Measurements from ENCODE around the gene CMIP.

CMIP gene

DNA sequence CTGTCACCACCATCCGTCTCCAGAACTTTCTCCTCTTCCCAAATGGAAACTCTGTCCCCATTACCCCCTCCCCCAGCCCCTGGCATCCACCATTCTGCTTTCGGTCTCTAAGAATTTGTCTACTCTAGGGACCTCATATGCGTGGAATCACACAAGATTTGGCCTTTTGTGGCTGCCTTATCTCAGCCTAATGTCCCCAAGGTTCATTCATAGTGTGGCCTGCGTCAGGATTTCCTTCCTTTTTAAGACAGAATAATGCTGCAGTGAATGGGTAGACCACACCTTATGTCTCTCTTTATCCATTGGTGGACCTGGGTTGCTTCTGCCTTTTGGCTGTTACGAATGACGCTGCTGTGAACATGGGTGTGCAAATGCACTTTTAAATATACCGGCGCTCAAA lies 194.7 kb downstream of the CMIP start:
- no peak for DNase-seq (ENCODE audit: low read depth in 2 of 2)

DNA sequence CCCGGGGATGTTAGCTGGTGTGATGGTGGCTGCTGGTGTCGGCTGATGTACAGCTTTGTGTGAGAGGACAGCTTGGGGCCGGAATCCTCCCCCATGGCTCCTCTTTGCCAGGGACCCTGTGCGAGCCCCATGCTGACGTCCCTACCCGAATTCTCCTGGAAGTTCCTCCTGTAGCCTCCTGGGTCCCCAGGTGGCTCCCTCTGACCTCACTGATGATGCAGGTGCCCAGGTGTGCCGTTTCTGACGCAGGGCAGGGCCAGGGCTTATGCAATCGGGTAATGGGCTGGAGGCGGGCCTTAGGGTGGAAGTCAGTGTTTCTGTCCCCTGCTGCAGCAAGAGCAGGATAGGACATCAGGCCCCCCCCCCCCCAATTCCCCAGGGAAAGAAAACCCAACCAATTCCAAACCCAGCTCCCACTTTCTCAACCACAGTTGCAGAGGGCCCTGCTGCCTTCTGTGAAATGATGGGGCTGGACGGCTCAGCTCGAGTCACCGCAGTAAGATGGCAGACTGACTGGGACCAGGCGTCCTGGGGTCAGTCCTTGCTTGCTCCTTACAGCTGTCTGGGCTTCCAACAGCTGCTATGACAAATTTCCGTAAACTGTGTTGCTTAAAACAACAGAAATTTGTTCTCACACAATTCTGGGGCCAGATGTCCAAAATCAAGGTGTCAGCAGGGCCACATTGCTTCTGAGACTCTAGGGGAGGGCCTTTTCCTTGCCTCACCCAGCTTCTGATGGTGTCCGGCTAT lies 195.5 kb downstream of the CMIP start:
- no peak for DNase-seq (ENCODE audit: low read depth in 2 of 2)

DNA sequence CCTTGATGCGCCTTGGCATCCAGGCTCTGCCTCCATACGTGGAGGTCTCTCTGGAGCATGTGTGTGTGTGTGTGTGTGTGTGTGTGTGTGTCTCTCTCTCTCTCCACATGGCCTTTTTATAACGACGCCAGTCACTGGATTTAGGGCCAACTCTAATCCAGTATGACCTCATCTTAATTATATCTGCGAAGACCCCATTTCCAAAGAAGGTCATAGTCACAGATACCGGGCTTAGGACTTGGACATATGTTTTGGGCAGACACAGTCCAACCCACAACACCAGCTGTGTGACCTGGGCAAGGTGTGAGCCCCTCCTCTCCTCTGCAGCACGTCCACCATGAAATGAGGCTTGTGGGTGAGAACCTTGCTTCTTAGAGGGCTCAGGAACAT lies 196.1 kb downstream of the CMIP start:
- no peak for DNase-seq (ENCODE audit: low read depth in 2 of 2)

DNA sequence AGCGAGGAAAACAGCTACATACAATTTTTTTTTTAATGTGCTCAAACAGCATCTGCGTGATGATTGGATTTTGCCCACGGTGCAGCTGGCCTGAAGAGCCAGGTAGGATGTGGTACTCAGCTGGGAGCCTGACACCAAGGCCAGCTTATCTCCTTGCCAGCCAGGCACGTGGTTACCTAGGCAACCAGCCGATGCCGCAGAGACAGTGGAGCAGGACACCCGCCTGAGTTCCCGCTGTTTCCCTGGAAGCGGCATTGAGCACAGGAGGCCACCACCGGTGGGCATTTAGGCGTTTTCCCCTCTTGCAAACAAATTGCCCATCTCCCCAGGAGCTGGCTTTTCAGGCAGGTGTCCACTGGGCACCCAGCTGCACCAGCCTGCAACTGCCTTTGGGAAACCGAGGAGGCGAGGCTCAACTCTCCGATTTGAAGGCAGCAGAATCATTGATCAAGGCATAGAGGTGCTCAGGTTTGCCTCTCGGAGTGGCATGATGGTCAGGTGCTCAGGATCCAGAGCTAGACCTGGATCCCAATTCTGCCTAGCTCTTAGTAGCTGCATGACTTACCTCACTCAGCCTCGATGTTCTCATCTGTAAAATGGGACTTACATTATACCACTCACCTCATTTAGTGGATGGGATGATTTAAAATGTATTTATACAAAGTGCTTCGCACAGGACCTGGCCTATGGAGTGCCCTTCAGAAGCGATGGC lies 196.9 kb downstream of the CMIP start:
- no peak for DNase-seq (ENCODE audit: low read depth in 2 of 2)

DNA sequence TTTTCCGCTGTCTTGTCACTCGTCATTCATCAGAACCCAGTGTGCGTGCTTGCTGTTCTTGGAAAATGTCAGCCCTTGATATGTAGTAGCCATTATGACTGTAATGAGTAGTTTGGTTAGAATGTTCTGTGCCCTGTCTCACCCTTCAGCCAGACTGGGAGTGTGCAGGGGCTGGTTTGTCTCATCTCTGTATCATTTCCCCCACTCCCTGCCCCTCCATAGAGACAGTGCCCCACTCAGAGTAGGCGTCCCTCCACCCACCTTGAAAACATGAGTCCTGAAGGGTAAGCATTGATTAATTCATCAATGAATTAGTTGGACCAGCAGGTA lies 197.5 kb downstream of the CMIP start:
- no peak for DNase-seq (ENCODE audit: low read depth in 2 of 2)

DNA sequence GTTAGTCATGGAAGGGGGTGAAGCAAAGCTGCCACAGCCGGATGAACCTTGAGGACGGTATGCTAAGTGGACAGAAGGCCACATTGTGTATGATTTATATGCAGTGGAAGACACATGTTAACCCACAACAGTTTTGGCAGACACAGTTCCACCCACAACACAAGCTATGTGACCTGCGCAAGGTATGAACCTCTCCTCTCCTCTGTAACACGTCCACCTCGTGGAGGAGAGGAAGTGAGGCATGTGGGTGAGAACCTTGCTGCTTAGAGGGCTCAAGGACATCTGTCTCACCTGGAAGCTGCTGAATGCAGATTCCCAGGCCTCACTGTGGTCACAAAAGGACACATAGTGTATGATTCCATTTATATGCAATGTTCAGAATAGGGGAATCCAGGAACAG lies 198.3 kb downstream of the CMIP start:
- DNase-seq (ENCODE audit: low read depth in 2 of 2): no peak

DNA sequence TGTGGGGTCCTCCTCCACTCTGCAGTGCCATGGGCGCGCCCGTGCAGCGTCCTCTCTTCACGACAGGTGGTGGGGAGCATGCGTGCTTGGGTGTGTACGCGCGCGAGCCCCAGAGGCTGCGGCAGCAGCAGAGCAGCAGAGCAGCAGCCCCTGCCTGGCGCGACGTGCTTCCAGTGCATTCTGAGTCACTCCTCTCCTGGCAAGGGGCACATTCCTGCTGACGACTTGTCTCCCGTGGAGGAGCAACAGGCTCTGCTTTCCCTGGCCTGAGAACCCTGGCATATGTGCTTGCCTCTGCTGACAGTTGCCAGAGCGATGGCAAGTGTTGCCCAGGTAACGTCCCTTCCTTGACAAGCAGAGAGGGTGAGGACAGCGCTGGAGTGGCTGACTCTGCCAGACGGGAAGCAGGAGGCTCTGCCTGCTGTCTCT lies 200.7 kb downstream of the CMIP start:
- no peak for DNase-seq (ENCODE audit: low read depth in 2 of 2)

DNA sequence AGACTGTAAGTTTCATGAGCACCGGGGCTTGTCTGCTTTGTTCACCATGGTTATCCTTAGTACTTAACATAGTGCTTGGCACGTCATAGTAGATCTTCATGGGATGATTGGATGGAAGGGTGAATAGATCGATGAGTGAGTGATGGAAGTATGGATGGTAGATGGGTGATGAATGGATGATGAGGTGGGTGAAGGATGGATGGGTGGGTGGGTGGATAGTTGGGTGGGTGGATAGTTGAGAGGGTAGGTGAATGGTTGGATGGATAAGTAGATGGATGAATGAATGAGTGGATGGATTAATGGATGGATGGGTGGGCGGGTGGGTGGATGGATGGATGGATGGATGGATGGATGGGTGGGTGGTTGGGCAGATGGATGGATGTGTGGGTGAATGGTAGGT lies 201.3 kb downstream of the CMIP start:
- no peak for DNase-seq (ENCODE audit: low read depth in 2 of 2)

DNA sequence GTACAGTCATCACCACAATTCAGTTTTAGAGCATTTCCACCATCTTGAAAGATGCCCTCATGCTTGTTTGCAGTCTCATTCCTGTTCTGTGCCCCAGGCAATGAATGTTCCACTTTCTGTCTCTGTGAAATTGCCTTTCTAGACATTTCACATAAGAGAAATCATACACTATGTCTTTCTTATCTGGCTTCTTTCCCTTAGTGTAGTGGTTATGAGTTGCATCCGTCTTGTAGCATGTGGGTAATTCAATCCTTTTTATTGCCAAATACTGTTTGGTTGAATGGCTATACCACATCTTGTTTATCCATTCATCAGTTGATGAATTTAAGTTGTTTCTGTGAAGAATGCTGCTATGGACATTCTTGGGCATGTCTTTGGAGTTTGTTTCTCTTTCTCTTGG lies 202.0 kb downstream of the CMIP start:
- DNase-seq (ENCODE audit: low read depth in 2 of 2): no peak

DNA sequence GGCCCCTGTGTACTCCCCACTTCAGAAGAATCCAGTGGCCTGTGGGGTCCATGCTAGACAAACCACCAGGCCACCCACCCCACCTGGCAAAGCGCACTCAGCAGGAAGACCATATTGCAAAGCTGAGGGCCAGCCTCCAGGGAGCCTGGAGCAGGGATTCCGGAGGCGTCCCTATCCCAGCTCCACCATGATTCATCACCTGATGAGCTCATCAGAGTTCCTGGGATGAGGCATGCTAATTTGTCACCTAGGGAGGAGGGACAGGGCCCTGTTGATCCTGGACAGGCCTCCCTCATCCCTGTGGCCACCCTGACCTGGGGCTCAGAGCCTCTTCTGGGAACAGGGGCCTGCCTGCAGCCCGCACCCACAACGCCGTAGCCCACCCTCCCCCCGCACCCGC lies 202.9 kb downstream of the CMIP start:
- DNase-seq (ENCODE audit: low read depth in 2 of 2): no peak

DNA sequence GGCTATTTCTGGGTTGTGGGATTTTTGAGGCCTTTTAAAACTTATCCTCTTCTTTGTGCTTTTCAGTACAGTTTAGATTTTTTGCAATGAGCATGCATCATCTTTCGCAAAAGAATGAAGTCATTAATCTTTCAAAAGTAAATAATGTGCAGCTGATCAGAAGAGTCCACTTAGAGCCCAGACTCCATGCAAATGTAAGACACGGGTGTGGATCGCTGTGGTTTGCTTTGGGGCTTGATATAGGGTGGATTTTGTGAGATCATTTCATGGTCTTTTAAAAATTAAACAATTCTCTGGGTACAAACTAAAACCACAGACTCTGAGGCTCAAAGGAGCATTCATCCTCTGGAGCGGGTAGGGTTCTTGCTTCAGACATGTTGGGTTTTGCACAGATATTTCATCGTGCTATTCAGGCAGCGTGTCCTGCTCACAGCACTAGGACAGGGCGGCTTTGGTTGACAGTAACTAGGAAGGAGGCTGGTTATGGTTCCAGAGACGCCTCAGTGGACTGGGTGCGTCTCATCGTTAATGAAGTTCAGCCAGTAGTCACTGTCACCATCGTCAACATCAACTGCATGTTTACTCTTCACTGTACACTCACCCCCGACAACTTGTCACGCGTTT lies 205.1 kb downstream of the CMIP start:
- no peak for DNase-seq (ENCODE audit: low read depth in 2 of 2)

DNA sequence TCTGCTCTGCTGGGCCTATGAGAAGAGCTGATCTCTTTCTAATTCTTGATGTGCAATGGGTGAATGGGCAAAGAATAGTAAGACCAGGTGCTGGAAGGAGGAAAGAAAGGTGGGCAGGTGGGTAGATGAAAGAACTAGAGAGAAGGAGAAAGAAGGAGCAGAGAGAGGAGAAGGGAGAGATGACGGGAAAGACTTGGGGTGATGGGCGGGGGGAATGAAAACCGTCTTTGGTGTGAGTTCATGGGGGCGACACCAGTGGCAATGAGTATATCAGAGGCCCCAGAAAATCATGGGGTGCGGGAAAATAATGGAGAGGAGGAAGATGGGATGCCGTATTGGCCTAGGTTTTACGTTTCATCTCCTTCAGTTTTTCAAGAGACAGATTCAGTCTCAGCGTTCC lies 205.7 kb downstream of the CMIP start:
- DNase-seq (ENCODE audit: low read depth in 2 of 2): no peak

DNA sequence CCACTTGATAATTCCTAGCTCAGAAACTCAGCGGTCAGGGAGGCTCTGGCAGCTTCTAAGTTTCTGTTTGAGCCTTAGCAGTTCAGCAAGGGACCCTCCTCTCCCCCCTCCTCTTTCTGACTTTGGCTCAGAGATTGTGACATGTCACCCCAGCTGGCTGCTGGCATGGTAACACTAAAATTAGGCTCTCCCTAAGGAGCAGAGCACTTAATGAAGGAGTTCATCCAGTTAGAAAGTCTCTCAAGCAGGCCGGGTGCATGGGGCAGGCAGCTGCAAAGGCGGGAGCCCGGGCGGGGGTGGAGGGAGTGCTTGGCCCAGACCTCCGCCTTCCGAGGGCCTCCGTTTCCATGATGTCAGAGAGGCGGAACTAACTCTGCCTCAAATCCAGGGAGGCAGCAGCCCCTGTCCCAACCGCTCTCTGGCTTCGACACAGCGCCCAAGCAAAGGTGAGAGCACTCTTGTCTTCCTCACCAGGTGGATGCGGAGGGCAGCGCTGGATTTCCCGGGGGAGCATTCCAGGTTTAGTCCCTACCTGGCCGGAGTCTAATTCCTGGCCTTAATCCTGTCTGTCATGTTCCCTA lies 206.5 kb downstream of the CMIP start:
- DNase-seq (ENCODE audit: low read depth in 2 of 2): no peak

DNA sequence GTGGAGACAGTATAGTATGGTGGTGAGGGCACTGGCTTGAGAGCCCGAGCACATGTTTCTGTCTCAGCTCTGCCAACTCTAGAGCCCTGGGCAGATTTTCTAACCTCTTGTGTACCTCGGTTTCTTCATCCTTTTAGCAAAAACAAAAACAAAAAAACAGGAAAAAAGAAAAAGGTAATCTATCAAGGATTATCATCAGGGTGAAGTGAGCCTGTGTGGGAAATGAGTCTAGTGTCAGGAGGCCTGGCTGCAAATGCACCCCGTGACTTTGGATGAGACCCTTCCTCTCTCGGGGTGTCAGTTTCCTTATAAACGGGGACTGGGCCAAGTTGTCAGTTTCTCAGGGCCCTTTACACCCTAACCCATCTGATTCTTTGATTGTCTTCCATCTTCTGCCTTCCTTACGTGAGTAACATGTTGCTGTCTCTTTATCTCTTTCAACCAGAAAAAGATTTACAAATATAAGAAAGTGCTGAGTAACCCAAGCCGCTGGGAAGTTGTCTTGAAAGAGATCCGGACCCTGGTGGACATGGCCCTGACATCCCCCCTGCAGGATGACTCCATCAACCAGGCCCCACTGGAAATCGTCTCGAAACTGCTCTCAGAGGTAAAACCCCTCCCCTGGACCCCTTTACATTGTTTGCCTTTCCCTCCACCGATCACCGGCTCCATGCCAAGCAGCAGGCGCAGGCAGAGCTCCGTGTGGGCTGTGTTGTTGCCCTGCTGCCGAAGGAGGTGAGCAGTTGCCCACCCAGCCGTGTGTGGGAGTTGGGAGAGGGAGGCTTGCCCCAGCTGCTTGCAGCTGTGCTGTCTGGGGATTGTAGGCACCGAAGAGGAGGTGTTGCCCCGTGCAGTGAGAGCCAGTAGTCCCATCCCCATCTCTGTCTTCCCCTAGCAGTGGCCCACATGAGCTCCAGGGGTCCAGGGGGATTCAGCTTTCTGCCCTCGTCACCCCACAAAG lies 207.4 kb downstream of the CMIP start:
- DNase-seq (ENCODE audit: low read depth in 2 of 2): no peak

DNA sequence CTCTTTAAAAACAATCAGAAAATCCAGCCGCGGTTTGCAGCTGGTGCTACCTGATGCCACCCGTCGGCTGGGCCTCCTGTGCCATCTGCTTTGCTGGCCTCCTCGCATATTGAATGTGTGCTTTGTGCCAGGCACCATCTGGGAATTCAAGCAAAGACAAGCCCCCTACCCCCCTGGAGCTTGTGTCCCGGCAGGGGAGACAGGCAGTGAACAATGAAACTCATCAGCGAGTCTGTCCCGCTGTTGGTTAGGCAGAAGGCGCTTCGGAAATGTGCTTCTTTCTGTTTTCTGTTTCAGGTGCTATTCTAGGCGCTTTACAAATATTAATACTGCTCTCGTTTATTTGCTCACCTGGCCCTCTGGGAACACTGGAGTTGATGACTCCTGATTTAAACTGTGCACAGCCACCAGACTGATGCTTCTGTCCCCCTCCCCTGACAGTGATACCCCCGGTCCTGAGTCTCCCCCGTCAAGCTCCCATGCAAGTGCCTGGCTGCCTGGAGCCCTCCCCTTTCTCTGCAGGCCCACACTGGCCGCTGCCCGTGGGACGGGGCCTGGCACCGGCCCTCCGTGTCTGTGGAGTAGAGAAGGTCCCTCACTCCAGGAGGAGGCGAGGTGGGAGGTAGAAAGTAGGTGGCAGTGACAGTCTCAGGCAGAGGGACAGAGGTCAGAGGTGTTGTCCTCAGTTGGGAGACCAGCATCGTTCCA lies 208.3 kb downstream of the CMIP start:
- no peak for DNase-seq (ENCODE audit: low read depth in 2 of 2)

DNA sequence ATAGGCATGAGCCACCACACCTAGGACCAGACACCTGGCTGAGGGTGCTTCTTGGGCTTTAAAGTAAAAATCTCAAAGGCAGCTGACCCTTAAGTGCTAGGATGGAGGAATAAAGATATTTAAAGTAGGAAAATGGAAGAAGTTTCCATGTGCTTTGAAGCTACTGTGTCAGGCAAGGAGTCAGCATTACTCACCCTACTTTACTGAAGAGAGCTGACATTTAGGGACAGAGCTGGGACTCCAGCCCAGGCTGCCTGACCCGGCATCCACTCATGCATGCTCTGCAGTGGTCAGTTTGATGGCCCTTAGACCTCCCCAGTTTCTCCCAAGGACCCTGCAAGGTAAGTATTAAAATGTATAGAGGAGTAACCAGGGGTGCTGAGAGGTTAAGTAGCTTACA lies 209.7 kb downstream of the CMIP start:
- no peak for DNase-seq (ENCODE audit: low read depth in 2 of 2)

DNA sequence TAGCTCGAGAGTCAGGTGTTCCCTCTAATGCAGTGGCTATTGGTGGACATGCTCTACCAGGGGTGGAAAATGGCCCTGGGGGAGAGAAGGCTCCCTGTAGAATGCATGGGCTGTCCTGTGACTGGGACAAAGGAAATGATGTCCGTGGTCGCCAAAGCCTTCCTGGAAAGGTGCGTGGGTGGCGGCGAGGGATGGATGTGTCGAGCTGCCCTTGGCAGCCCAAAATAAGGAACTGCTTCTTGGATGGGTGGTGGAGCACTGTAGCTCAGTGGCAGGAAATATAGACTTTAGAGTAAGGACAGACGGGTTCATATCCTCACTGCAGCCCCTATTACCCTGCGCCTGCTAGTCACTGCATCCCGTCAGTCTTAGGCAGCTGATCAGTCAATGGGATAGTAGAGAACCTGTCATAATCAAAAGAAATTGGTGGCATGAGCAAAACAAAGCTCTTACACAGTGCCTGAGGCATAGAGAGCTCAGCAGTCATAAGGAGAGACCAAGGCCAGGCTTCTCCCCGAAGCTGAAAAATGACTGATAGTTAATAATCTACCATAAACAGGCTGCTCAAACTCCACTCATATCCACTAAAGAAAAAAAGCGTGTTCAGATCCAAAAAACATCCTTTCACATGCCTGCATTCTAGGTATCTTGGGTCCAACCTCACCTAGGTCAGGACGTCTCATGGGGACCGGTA lies 211.0 kb downstream of the CMIP start:
- no peak for DNase-seq (ENCODE audit: low read depth in 2 of 2)

DNA sequence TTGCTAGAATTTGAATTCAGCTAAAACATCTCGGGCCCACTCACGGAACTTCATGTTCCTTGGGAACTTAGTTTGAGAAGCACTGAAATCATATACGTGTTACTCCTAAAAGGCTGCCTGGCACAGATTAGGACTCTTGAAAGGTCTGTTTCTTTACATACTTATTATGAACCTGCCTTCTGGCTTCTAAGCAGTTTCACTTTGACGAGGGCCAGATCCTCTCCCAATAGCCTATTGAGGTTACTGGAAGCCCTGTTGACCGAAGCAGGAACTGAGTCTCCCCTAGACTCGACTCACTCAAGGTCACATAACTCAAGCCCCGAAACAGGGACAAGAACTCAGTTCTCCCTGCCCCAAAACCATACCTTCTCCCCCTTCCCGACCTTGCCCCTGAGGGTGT lies 212.6 kb downstream of the CMIP start:
- no peak for DNase-seq (ENCODE audit: low read depth in 2 of 2)

DNA sequence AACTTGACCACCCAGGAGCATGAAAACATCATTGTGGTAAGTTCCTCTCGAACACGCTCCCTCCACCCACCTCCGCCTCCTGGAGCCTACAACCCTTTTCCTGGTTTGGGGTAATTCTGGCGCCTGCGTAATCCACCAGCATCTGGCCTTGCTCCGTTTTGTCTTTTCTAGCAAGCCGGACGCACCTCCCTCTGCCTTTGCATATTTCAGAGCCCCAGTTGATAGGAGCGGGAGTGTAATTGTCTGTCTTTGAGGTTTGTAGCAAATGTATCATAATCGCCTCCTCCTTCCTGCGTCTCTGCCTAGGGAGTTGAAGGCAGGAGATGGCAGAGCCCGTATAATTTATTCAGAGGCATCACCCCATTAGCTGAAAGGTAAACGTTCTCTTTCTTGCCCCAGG lies 213.2 kb downstream of the CMIP start:
- DNase-seq (ENCODE audit: low read depth in 2 of 2): no peak

DNA sequence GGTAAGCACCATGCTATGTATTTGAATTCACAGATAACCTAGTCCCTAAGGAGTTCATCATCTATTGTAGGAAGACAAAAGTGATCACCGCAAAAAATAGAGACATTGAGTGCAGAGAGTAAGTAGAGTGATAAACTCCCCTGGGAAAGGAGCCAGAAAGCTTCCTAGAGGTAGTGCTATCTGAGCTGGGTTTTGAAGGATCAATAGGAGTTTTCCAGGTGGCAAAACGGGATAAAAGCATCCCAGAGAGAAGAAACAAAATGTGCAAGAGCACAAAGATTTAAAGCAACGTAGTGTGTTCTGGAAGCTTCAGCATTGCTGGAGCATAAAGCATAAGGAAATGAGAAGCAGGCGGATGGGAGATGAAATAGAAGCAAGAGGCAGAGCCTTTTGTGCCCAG lies 213.8 kb downstream of the CMIP start:
- no peak for DNase-seq (ENCODE audit: low read depth in 2 of 2)

DNA sequence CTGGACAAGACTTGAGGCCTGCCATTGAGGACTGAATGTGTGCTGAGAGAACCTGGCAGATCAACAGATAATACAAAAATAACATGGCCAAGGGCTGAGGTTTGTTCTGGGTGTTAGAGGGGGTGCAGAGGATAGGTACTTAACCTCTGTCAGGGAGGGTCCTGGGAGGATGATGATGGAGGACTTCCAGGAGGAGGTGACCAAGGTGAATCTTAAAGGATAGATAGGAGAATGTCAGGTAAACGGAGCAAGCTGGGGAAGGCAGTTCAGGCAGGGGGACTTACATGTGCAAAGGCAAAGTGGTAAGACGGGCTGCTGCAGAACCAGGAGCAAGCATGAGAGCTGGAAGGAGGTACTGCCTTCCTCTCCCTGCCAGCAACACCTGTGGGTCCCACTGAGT lies 214.6 kb downstream of the CMIP start:
- no peak for DNase-seq (ENCODE audit: low read depth in 2 of 2)
